Measurements from ENCODE around the gene GDF11.

Gene GDF11

GRCh38 chr12:55742719-55743405 is at the start of gene GDF11:
TSS of gene GDF11 (plus strand) at chr12:55743122. CDS start at chr12:55743317, 195 bp downstream.
- peak; percentile 71 for DNase-seq (ENCODE audit: low spot score)

GRCh38 chr12:55693323-55694187 is 49.4 kb upstream of the GDF11 start:
- DNase-seq (ENCODE audit: low spot score), result no peak

- DNase-seq (ENCODE audit: low spot score), result no peak
Measured at GRCh38 chr12:55694188-55694515, 48.8 kb upstream of the GDF11 start.

GRCh38 chr12:55694651-55695050 is 48.3 kb upstream of the GDF11 start:
- no peak for DNase-seq (ENCODE audit: low spot score)

GRCh38 chr12:55695349-55695748 is 47.6 kb upstream of the GDF11 start:
- no peak for DNase-seq (ENCODE audit: low spot score)

- DNase-seq (ENCODE audit: low spot score), result no peak
Measured at GRCh38 chr12:55696141-55696540, 46.8 kb upstream of the GDF11 start.

GRCh38 chr12:55696796-55697462 is 46.0 kb upstream of the GDF11 start:
- no peak for DNase-seq (ENCODE audit: low spot score)

GRCh38 chr12:55697686-55698085 is 45.2 kb upstream of the GDF11 start:
- no peak for DNase-seq (ENCODE audit: low spot score)

- no peak for DNase-seq (ENCODE audit: low spot score)
Measured at GRCh38 chr12:55698241-55698955, 44.5 kb upstream of the GDF11 start.

GRCh38 chr12:55698965-55699364 is 44.0 kb upstream of the GDF11 start:
- no peak for DNase-seq (ENCODE audit: low spot score)

- DNase-seq (ENCODE audit: low spot score), result no peak
Measured at GRCh38 chr12:55699471-55700055, 43.4 kb upstream of the GDF11 start.

- DNase-seq (ENCODE audit: low spot score), result no peak
Measured at GRCh38 chr12:55700255-55701018, 42.5 kb upstream of the GDF11 start.

- no peak for DNase-seq (ENCODE audit: low spot score)
Measured at GRCh38 chr12:55702861-55703260, 40.1 kb upstream of the GDF11 start.

- DNase-seq (ENCODE audit: low spot score), result no peak
Measured at GRCh38 chr12:55703288-55703687, 39.6 kb upstream of the GDF11 start.

- DNase-seq (ENCODE audit: low spot score), result no peak
Measured at GRCh38 chr12:55703901-55704761, 38.8 kb upstream of the GDF11 start.

GRCh38 chr12:55704824-55705718 is 37.9 kb upstream of the GDF11 start:
- no peak for DNase-seq (ENCODE audit: low spot score)

GRCh38 chr12:55705782-55706402 is 37.0 kb upstream of the GDF11 start:
- no peak for DNase-seq (ENCODE audit: low spot score)

GRCh38 chr12:55706568-55707218 is 36.2 kb upstream of the GDF11 start:
- no peak for DNase-seq (ENCODE audit: low spot score)

All from activated CD4-positive, alpha-beta T cell treated with anti-CD3 and anti-CD28 coated beads, Interleukin-2, Interleukin-4, amounts not matched to agents 100 ng/mL and 50 ng/mL, durations not matched to agents 16 hours and 8 hours (primary cell).